ENCODE results near the gene SLC6A11. TPM values are rescaled to one million over a fixed set of nuclear protein-coding genes. Genes with fewer than 3 reads are reported as not detected.
A peak's percentile ranks its signal among the peaks of the same experiment; 100 is the strongest.

Gene SLC6A11
- polyA plus RNA-seq, 1 experiment = not detected

GRCh38 chr3:10936686-10937085 lies 120.7 kb downstream of the SLC6A11 start:
- TF ChIP-seq CTCF (IDR thresholded peaks at IDR 0.05; ENCODE audit: insufficient read depth, low read depth, low read length) = no peak
- Histone ChIP-seq H3K4me3 (ENCODE audit: low read depth, low read length) (no peak overlapping the region), H3K36me3 (ENCODE audit: control insufficient read depth, insufficient read depth, low read length) (no peaks in the 10 kb centered on the region), H3K27me3 (ENCODE audit: control insufficient read depth, insufficient read depth, low read length) (no peaks in the 10 kb centered on the region)
- CTCF ChIA-PET = interaction anchor here (0.9 to 2.0 kb wide), 2 partner anchors 9 to 124 kb away, joined by 4 read pairs; no protein-coding TSS in a partner anchor
- POLR2A ChIA-PET = no interaction called here
- no peak for DNase-seq (ENCODE audit: low read depth)

DNA sequence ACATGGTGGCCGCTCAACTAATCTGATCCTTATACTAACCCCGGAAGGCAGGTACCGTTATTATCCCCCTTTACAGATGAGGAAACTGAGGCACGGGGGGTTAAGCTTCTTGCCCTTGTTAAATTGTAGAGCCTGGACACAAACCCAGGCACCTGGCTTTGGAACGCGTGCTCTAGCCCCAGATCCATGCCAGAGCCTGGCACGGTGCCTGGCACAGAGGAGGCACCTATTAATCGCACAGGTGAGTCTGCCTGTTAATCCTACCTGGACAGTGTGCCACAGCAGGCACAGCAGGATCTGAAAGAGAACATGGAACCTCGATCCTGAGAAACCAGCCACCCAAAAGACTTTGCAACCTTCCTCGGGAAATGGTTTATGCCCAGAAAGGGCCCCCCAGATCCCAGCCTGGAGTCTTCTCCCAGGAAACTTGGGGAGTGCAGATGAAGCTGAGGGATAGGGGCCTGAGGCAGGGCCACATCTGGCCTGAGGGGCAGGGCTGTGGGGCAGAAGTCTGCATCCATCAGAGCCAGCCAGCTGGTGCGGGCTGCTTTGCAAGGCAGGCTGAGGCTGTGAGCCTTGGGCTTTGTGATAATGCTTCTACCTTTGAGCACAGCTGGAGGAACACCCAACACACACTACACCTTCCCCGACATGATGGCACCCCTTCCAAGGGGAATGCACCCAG lies 121.3 kb downstream of the SLC6A11 start:
- DNase-seq (ENCODE audit: low read depth) = no peak
- TF ChIP-seq CTCF (IDR thresholded peaks at IDR 0.05; ENCODE audit: insufficient read depth, low read depth, low read length) = no peak
- no peaks in the 10 kb centered on the region for H3K27me3 ChIP-seq (ENCODE audit: control insufficient read depth, insufficient read depth, low read length)
- CTCF ChIA-PET = interaction anchor here (0.9 to 2.0 kb wide), 2 partner anchors 8 to 123 kb away, joined by 4 read pairs; no protein-coding TSS in a partner anchor
- no peaks in the 10 kb centered on the region for H3K36me3 ChIP-seq (ENCODE audit: control insufficient read depth, insufficient read depth, low read length)
- POLR2A ChIA-PET = no interaction called here
- no peak overlapping the region for H3K4me3 ChIP-seq (ENCODE audit: low read depth, low read length)

DNA sequence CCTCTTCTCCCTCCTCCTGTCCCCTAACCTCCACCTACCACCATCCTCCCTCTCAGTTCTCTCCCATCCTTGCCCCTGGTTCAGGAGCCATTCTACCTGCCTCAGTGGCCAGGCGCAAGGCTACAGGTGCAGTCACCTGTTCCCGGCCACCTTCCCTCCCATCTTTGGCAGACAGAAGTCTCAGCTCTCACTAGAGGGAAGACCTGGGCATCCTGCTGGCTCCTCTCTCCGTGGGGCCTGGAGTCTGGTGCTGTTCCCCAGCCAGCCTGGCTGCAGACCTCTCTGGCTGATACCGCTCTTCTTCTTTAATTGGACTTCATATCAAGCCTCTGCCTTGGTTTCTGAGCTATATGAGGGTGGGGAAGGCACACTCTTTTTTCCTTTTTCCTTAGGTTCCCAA lies 123.5 kb downstream of the SLC6A11 start:
- Histone ChIP-seq H3K4me3 (ENCODE audit: low read depth, low read length) (no peak overlapping the region), H3K36me3 (ENCODE audit: control insufficient read depth, insufficient read depth, low read length) (no peaks in the 10 kb centered on the region), H3K27me3 (ENCODE audit: control insufficient read depth, insufficient read depth, low read length) (no peaks in the 10 kb centered on the region)
- ChIA-PET CTCF (no interaction called here), POLR2A (no interaction called here)
- DNase-seq (ENCODE audit: low read depth) = no peak
- no peak for TF ChIP-seq CTCF (IDR thresholded peaks at IDR 0.05; ENCODE audit: insufficient read depth, low read depth, low read length)

GRCh38 chr3:10940106-10940505 lies 124.1 kb downstream of the SLC6A11 start:
- CTCF ChIA-PET = interaction anchor here (4.0 kb wide), 1 partner anchor 120 kb away, joined by 18 read pairs; no protein-coding TSS in a partner anchor
- no peaks in the 10 kb centered on the region for H3K36me3 ChIP-seq (ENCODE audit: control insufficient read depth, insufficient read depth, low read length)
- no peaks in the 10 kb centered on the region for H3K27me3 ChIP-seq (ENCODE audit: control insufficient read depth, insufficient read depth, low read length)
- no peak overlapping the region for H3K4me3 ChIP-seq (ENCODE audit: low read depth, low read length)
- no peak for DNase-seq (ENCODE audit: low read depth)
- POLR2A ChIA-PET = no interaction called here
- no peak for TF ChIP-seq CTCF (IDR thresholded peaks at IDR 0.05; ENCODE audit: insufficient read depth, low read depth, low read length)

- peak; percentile 58 for TF ChIP-seq CTCF (IDR thresholded peaks at IDR 0.05; ENCODE audit: insufficient read depth, low read depth, low read length)
- ChIA-PET POLR2A (no interaction called here), CTCF (interaction anchor here (0.9 to 4.0 kb wide), 6 partner anchors 8 to 394 kb away, joined by 3 to 18 read pairs (median 3); no protein-coding TSS in a partner anchor)
- H3K27me3 ChIP-seq (ENCODE audit: control insufficient read depth, insufficient read depth, low read length) = no peaks in the 10 kb centered on the region; the same call in 1 of the 2 replicates
- DNase-seq (ENCODE audit: low read depth) = no peak
- H3K36me3 ChIP-seq (ENCODE audit: control insufficient read depth, insufficient read depth, low read length) = no peaks in the 10 kb centered on the region
- no peak overlapping the region for H3K4me3 ChIP-seq (ENCODE audit: low read depth, low read length)
Observed at GRCh38 chr3:10941972-10942371, 125.9 kb downstream of the SLC6A11 start.

Data from BJ (cell line).